Endothelial cell of umbilical vein (primary cell): ENCODE measurements around the gene CLDN1. TPM values are rescaled to one million over a fixed set of nuclear protein-coding genes. Genes with fewer than 3 reads are reported as not detected.

Source experiments
- BruUV-seq: library from RNA; stranded (reverse); fragments of 400-500 nt; replicated peaks from 2 replicates; lab custom pipeline; 2021; lab: Mats Ljungman, UMichigan
- CTCF ChIA-PET: fragments of 300-600, 350-600 bp; sonication (Branson Sonifier 250); formaldehyde crosslinking; loops from one replicate; lab custom pipeline; 2021; ENCODE audit warnings: antibody characterized with exemption, inconsistent platforms; lab: Charles Lee
- POLR2A ChIA-PET: fragments of 300-600, 350-600 bp; sonication (Branson Sonifier 250); formaldehyde crosslinking; loops from one replicate; lab custom pipeline; 2021; ENCODE audit warnings: antibody characterized with exemption, inconsistent platforms; lab: Charles Lee
- DNase-seq: peaks from one replicate; pipeline ENCODE4 v3.0.0-alpha.2; 2011; ENCODE audit warnings: low read depth, low spot score
- FAIRE-seq: peaks from 2 replicates; lab custom pipeline; 2011; peaks lifted over from hg19 to GRCh38; lab: Jason Lieb, UNC
- H2AFZ ChIP-seq: 2 replicates; pipeline ENCODE4 v1.6.0; 2012; ENCODE audit warnings: low read depth, low read length, control low read depth, inconsistent platforms
- H3K27ac ChIP-seq: 2 replicates; pipeline ENCODE4 v1.5.1; 2011; ENCODE audit warnings: low read depth, mild to moderate bottlenecking, control low read depth, low read length, moderate library complexity; ENCODE audit not compliant: insufficient read depth
- H3K27me3 ChIP-seq, 2 experiments: 2 replicates each; pipeline versions ENCODE4 v1.6.0 to v1.6.1; 2011; ENCODE audit warnings: low read length in 2 of 2, mixed read lengths in 1 of 2; ENCODE audit not compliant: control insufficient read depth in 2 of 2, insufficient read depth in 2 of 2
- H3K36me3 ChIP-seq, 2 experiments: 2 replicates in 1 of 2; 3 replicates in 1 of 2; pipeline ENCODE4 v1.5.1; 2011; ENCODE audit warnings: low read length in 2 of 2, mild to moderate bottlenecking in 1 of 2, moderate library complexity in 1 of 2; ENCODE audit not compliant: control insufficient read depth in 2 of 2, insufficient read depth in 2 of 2; ENCODE audit errors: extremely low read depth in 1 of 2
- H3K4me1 ChIP-seq: 3 replicates; pipeline ENCODE4 v1.5.1; 2011; ENCODE audit warnings: mild to moderate bottlenecking, low read length; ENCODE audit not compliant: control insufficient read depth, insufficient read depth; ENCODE audit errors: extremely low read depth
- H3K4me2 ChIP-seq: 2 replicates; pipeline ENCODE4 v1.6.1; 2011; ENCODE audit warnings: low read length, control low read depth, mixed read lengths; ENCODE audit not compliant: insufficient read depth
- H3K4me3 ChIP-seq, 3 experiments: fragments of 200-600 bp in 1 of 3; sonication (generic), shearing (Covaris generic) in 1 of 3; replicated peaks in 1 of 3; 2 replicates each; pipeline ENCODE4 v1.5.1; 2011 to 2016; ENCODE audit warnings: control low read depth in 3 of 3, low read length in 3 of 3, mild to moderate bottlenecking in 2 of 3, inconsistent platforms in 1 of 3, low read depth in 1 of 3, moderate library complexity in 1 of 3; ENCODE audit not compliant: insufficient read depth in 1 of 3
- H3K79me2 ChIP-seq: 2 replicates; pipeline ENCODE4 v1.6.0; 2012; ENCODE audit warnings: low read length, inconsistent platforms; ENCODE audit not compliant: control insufficient read depth, insufficient read depth
- H3K9ac ChIP-seq: replicated peaks from 2 replicates; pipeline ENCODE3; 2011; ENCODE audit warnings: low read length, control low read depth; ENCODE audit not compliant: insufficient read depth; ENCODE audit errors: extremely low read depth
- H3K9me1 ChIP-seq: replicated peaks from 3 replicates; pipeline ENCODE4 v1.6.0; 2011; ENCODE audit warnings: mild to moderate bottlenecking, low read length; ENCODE audit not compliant: control insufficient read depth, insufficient read depth; ENCODE audit errors: extremely low read depth
- H3K9me3 ChIP-seq: replicated peaks from 2 replicates; pipeline ENCODE4 v1.5.1; 2012; ENCODE audit warnings: low read length, inconsistent platforms; ENCODE audit not compliant: control insufficient read depth, insufficient read depth
- H4K20me1 ChIP-seq: replicated peaks from 2 replicates; pipeline ENCODE3; 2011; ENCODE audit warnings: mild to moderate bottlenecking, low read length; ENCODE audit not compliant: control insufficient read depth, insufficient read depth; ENCODE audit errors: extremely low read depth
- CTCF ChIP-seq, 2 donors: IDR thresholded peaks; 1 replicate in 1 of 2; 2 replicates in 1 of 2; pipeline ENCODE4 v1.5.1; 2011; ENCODE audit warnings: low read length in 2 of 2, mild to moderate bottlenecking in 2 of 2, moderate library complexity in 2 of 2, control low read depth in 1 of 2, inconsistent platforms in 1 of 2, low read depth in 1 of 2; ENCODE audit not compliant: insufficient read depth in 1 of 2; ENCODE audit errors: extremely low read depth in 1 of 2
- FOS ChIP-seq: IDR thresholded peaks from 2 replicates; pipeline ENCODE4 v1.6.1; 2011; ENCODE audit warnings: mild to moderate bottlenecking, low read length, moderate library complexity, borderline replicate concordance; ENCODE audit not compliant: insufficient read depth
- POLR2A ChIP-seq: IDR thresholded peaks from 2 replicates; pipeline ENCODE4 v1.6.1; 2012; ENCODE audit warnings: low read depth, mild to moderate bottlenecking, control low read depth, low read length
- POLR2AphosphoS5 ChIP-seq: IDR thresholded peaks from 2 replicates; pipeline ENCODE4 v1.6.1; 2012; ENCODE audit warnings: low read depth, mild to moderate bottlenecking, control low read depth, low read length, moderate library complexity; ENCODE audit not compliant: insufficient read depth
- dilution Hi-C: fragments of 300-500 bp; cut with MboI; formaldehyde crosslinking; loops from one replicate; pipeline ENCODE4 v1.15.0; 2019; ENCODE audit warnings: low sequenced_read_pairs; ENCODE audit not compliant: extremely low pct_ligation_motif_present
- intact Hi-C: fragments of 100-400 bp; cut with micrococcal nuclease; formaldehyde crosslinking; loops from one replicate; pipeline ENCODE4 v1.10.0; 2022
- polyA plus RNA-seq, 4 experiments: library from polyadenylated mRNA; depleted of rRNA in 3 of 4; stranded (reverse) in 3 of 4; unstranded in 1 of 4; fragments of >200 nt; gene quantifications; 2 replicates each; pipeline versions ENCODE4 v1.2.1 to v1.2.3, GENCODE V29; 2011 to 2012; ENCODE audit warnings: missing spikeins in 1 of 4
- total RNA-seq: library from RNA; stranded (reverse); gene quantifications from 2 replicates; pipeline ENCODE4 v1.2.3, GENCODE V29; 2021

The CLDN1 gene
- total and polyA plus RNA-seq, 2 donors (not counting 3 experiments of a cell fraction or from before 2014, with no cell fraction given) = 0.27 to 0.32 TPM

- H2AFZ ChIP-seq = no peak overlapping the region
- CTCF ChIA-PET = no interaction called here
- no peak for FAIRE-seq
Observed at GRCh38 chr3:190266265-190266912, 55.9 kb downstream of the CLDN1 start.

GRCh38 chr3:190265796-190266195, 56.5 kb downstream of the CLDN1 start:
- intact Hi-C loops = no loop called here
- Histone ChIP-seq H3K27me3 (no peaks in the 10 kb centered on the region), H3K9me1 (no peaks in the 10 kb centered on the region), H4K20me1 (no peaks in the 10 kb centered on the region), H3K4me3 (no peak overlapping the region), H3K36me3 (no peaks in the 10 kb centered on the region), H2AFZ (no peak overlapping the region), H3K9ac (no peak overlapping the region), H3K4me1 (no peaks in the 10 kb centered on the region), H3K4me2 (no peak overlapping the region), H3K27ac (no peak overlapping the region), H3K9me3 (no peaks in the 10 kb centered on the region), H3K79me2 (no peaks in the 10 kb centered on the region)
- no peak for DNase-seq
- CTCF ChIA-PET = no interaction called here
- peak; percentile 12 for FAIRE-seq
- no TSS peak for BruUV-seq
- TF ChIP-seq CTCF (IDR thresholded peaks at IDR 0.05; ENCODE audit: extremely low read depth in 1 of 2, insufficient read depth in 1 of 2, low read depth in 1 of 2, low read length in 2 of 2) (no peak), FOS (no peak)
- POLR2A ChIA-PET = no interaction called here
- dilution Hi-C loops = no loop called here

More at GRCh38 chr3:190266265-190266912, 55.9 kb downstream of the CLDN1 start:
- Histone ChIP-seq H3K27me3 (no peaks in the 10 kb centered on the region), H4K20me1 (no peaks in the 10 kb centered on the region), H3K4me1 (no peaks in the 10 kb centered on the region), H3K9me3 (no peaks in the 10 kb centered on the region), H3K4me2 (no peak overlapping the region), H3K36me3 (no peaks in the 10 kb centered on the region), H3K4me3 (no peak overlapping the region), H3K9ac (no peak overlapping the region), H3K9me1 (no peaks in the 10 kb centered on the region), H3K79me2 (no peaks in the 10 kb centered on the region), H3K27ac (no peak overlapping the region)
- dilution Hi-C loops (no loop called here), intact Hi-C loops (no loop called here)
- TF ChIP-seq POLR2AphosphoS5 (no peak), FOS (no peak), POLR2A (no peak)
- BruUV-seq = no TSS peak
- POLR2A ChIA-PET = no interaction called here
- no peak for DNase-seq
